ENCODE measurements around the gene HBE1. TPM values are rescaled to one million over a fixed set of nuclear protein-coding genes. Genes with fewer than 3 reads are reported as not detected.
A peak's percentile ranks its signal among the peaks of the same experiment; 100 is the strongest.
"Not testable (repeated sequence)": the region's sequence is repeated elsewhere in the genome, so short reads cannot be mapped to it uniquely, and the experiment has no call there.

Gene HBE1
- total RNA-seq, 5 donors from 2014 or later (not counting 1 experiment from before 2014, with no cell fraction given), result 3.1 to 3.2 (median 3.2) TPM; not detected in 2

DNA sequence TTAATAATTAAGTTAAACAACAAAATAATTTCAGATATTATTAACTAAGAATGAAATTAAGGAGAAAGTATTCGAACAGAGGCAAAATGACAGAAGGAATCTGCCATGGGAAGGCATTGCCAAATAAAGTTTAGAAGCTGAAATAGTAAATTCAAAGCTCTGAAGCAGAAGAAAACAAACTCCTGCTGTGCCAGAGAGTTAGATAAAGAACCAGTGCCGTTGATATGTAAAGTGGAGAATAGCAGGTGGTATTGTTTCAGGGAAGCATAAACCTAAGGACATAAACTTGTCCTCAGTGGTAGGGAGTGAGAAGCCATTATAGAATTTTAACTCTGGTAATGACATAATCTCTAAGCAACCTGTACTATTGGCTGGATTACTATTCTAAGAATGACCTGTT is 12.4 kb downstream of the HBE1 start:
- H3K9me3 Mint-ChIP-seq, result peaks cover 0 to 8% (median 5%) of the 10 kb centered on the region in 3 donors
- POLR2A ChIA-PET, result no interaction called here

DNA sequence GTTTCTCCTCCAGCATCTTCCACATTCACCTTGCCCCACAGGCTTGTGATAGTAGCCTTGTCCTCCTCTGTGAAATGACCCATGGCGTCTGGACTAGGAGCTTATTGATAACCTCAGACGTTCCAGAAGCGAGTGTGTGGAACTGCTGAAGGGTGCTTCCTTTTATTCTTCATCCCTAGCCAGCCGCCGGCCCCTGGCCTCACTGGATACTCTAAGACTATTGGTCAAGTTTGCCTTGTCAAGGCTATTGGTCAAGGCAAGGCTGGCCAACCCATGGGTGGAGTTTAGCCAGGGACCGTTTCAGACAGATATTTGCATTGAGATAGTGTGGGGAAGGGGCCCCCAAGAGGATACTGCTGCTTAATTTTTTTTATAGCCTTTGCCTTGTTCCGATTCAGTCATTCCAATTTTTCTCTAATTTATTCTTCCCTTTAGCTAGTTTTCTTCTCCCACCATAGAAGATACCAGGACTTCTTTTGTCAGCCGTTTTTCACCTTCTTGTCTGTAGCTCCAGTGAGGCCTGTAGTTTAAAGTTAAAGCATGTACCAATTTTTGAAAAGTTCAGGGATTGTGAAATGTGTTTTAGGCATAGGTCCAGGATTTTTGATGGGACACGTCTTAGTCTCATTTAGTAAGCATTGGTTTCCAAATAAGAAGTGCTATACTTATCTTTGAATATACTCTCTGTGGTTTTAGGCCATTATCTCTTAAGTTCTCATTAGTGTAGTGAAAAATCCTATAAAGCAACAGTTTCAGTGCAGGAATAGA is 14.9 kb downstream of the HBE1 start, which contains the start of gene HBG2:
TSS of gene HBG2 (minus strand) at position 136 of the 768 bp plus-strand sequence. CDS start at position 83, 53 bp downstream.
- H3K27ac ChIP-seq (ENCODE audit: low read length); CTCF ChIA-PET; ATAC-seq (replicated peaks in 1 of 4); H3K9me3 Mint-ChIP-seq; POLR2A ChIA-PET; H3K27ac Mint-ChIP-seq; H3K9me3 ChIP-seq; H3K36me3 Mint-ChIP-seq; H3K4me3 Mint-ChIP-seq; H3K4me1 ChIP-seq (ENCODE audit: control insufficient read depth in 1 of 2, extremely low read depth in 1 of 2, insufficient read depth in 2 of 2, low read length in 2 of 2); H3K36me3 ChIP-seq (ENCODE audit: control insufficient read depth in 2 of 2, extremely low read depth in 1 of 2, insufficient read depth in 1 of 2, low read length in 1 of 2); H3K4me3 ChIP-seq (ENCODE audit: control insufficient read depth in 1 of 2, extremely low read depth in 1 of 2, low read length in 1 of 2); DNase-seq; H3K4me1 Mint-ChIP-seq; H3K27me3 ChIP-seq (replicated peaks in 1 of 2; ENCODE audit: control insufficient read depth in 2 of 2, extremely low read depth in 1 of 2, insufficient read depth in 2 of 2, low read length in 1 of 2): not testable (repeated sequence)
- peaks cover 3 to 22% of the 10 kb centered on the region in 2 donors for H3K27me3 Mint-ChIP-seq
- no CpG with 5 or more reads among the region's 9 CpGs for WGBS (ENCODE audit: insufficient coverage)

More for the DNA sequence above, 12.4 kb downstream of the HBE1 start:
- Histone ChIP-seq H3K27ac (ENCODE audit: low read length) (no peak overlapping the region), H3K27me3 (replicated peaks in 1 of 2; ENCODE audit: control insufficient read depth in 2 of 2, extremely low read depth in 1 of 2, insufficient read depth in 2 of 2, low read length in 1 of 2) (peaks cover 0 to 8% of the 10 kb centered on the region in 2 experiments), H3K36me3 (ENCODE audit: control insufficient read depth in 2 of 2, extremely low read depth in 1 of 2, insufficient read depth in 1 of 2, low read length in 1 of 2) (no peaks in the 10 kb centered on the region), H3K9me3 (no peaks in the 10 kb centered on the region), H3K4me1 (ENCODE audit: control insufficient read depth in 1 of 2, extremely low read depth in 1 of 2, insufficient read depth in 2 of 2, low read length in 2 of 2) (no peaks in the 10 kb centered on the region), H3K4me3 (ENCODE audit: control insufficient read depth in 1 of 2, extremely low read depth in 1 of 2, low read length in 1 of 2) (no peak overlapping the region)
- Mint-ChIP-seq H3K27me3 (peaks cover 3 to 22% of the 10 kb centered on the region in 2 donors), H3K4me1 (no peaks in the 10 kb centered on the region), H3K36me3 (no peaks in the 10 kb centered on the region), H3K27ac (no peak overlapping the region), H3K4me3 (no peak overlapping the region)
- ATAC-seq (replicated peaks in 1 of 4) (no peak), DNase-seq (no peak)
- no CpG with 5 or more reads among the region's 2 CpGs for WGBS (ENCODE audit: insufficient coverage)
- CTCF ChIA-PET, result no interaction called here

DNA sequence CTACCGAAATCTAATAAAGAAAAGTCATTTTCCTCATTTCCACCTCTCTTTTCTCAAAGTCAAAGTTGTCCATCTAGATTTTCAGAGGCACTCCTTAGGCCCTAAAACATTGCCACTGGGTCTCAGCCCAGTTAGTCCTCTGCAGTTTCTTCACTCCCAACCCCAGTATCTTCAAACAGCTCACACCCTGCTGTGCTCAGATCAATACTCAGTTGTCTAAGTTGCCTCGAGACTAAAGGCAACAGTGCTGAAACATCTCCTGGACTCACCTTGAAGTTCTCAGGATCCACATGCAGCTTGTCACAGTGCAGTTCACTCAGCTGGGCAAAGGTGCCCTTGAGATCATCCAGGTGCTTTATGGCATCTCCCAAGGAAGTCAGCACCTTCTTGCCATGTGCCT is 15.7 kb downstream of the HBE1 start:
- H3K9me3 Mint-ChIP-seq; H3K36me3 Mint-ChIP-seq; H3K27ac Mint-ChIP-seq; H3K4me3 Mint-ChIP-seq; H3K36me3 ChIP-seq (ENCODE audit: control insufficient read depth in 2 of 2, extremely low read depth in 1 of 2, insufficient read depth in 1 of 2, low read length in 1 of 2); DNase-seq; H3K4me3 ChIP-seq (ENCODE audit: control insufficient read depth in 1 of 2, extremely low read depth in 1 of 2, low read length in 1 of 2); CTCF ChIA-PET; H3K4me1 ChIP-seq (ENCODE audit: control insufficient read depth in 1 of 2, extremely low read depth in 1 of 2, insufficient read depth in 2 of 2, low read length in 2 of 2); H3K27ac ChIP-seq (ENCODE audit: low read length); H3K27me3 ChIP-seq (replicated peaks in 1 of 2; ENCODE audit: control insufficient read depth in 2 of 2, extremely low read depth in 1 of 2, insufficient read depth in 2 of 2, low read length in 1 of 2); H3K9me3 ChIP-seq; POLR2A ChIA-PET; H3K4me1 Mint-ChIP-seq: not testable (repeated sequence)
- peaks cover 3 to 22% of the 10 kb centered on the region in 2 donors for H3K27me3 Mint-ChIP-seq
- ATAC-seq (replicated peaks in 1 of 4), result peak in 1 of 4 experiments; percentile 15
- 90% methylated on average over 2 of the region's 2 CpGs for WGBS (ENCODE audit: insufficient coverage)

DNA sequence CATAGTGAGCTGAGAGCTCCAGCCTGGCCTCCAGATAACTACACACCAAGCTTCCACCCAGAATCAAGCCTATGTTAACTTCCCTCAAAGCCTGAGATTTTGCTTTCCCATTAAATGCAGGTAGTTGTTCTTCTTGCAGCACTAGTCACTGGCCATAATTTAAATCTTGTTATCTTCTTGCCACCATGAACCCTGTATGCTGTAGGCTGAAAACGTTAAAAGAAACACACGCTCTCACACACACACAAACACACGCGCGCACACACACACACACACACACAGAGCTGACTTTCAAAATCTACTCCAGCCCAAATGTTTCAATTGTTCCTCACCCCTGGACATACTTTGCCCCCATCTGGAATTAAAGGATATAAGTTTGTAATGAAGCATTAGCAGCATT is 16.3 kb downstream of the HBE1 start:
- POLR2A ChIA-PET; ATAC-seq (replicated peaks in 1 of 4); H3K36me3 Mint-ChIP-seq; DNase-seq; H3K4me1 Mint-ChIP-seq; CTCF ChIA-PET; H3K27ac ChIP-seq (ENCODE audit: low read length); H3K9me3 Mint-ChIP-seq; H3K27me3 ChIP-seq (replicated peaks in 1 of 2; ENCODE audit: control insufficient read depth in 2 of 2, extremely low read depth in 1 of 2, insufficient read depth in 2 of 2, low read length in 1 of 2); H3K9me3 ChIP-seq; H3K36me3 ChIP-seq (ENCODE audit: control insufficient read depth in 2 of 2, extremely low read depth in 1 of 2, insufficient read depth in 1 of 2, low read length in 1 of 2); H3K4me1 ChIP-seq (ENCODE audit: control insufficient read depth in 1 of 2, extremely low read depth in 1 of 2, insufficient read depth in 2 of 2, low read length in 2 of 2); H3K4me3 Mint-ChIP-seq; H3K4me3 ChIP-seq (ENCODE audit: control insufficient read depth in 1 of 2, extremely low read depth in 1 of 2, low read length in 1 of 2); H3K27ac Mint-ChIP-seq: not testable (repeated sequence)
- H3K27me3 Mint-ChIP-seq, result peaks cover 3 to 22% of the 10 kb centered on the region in 2 donors
- no CpG with 5 or more reads among the region's 5 CpGs for WGBS (ENCODE audit: insufficient coverage)

DNA sequence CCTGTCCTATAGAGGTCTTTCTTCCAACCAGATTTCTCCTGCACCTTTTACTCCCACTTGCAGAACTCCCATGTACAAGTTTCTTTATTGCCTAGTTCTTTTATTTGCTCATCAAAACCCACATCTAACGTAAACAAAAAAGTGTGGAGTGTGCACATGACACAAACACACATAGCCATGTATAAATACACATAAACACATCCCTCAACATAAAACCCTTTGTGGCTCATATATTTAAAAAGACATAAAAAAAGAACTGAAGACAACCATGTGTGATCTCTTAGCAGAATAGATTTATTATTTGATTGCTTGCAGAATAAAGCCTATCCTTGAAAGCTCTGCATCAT is 16.9 kb downstream of the HBE1 start:
- H3K4me1 ChIP-seq (ENCODE audit: control insufficient read depth in 1 of 2, extremely low read depth in 1 of 2, insufficient read depth in 2 of 2, low read length in 2 of 2), result no peaks in the 10 kb centered on the region
- no peak overlapping the region for H3K27ac ChIP-seq (ENCODE audit: low read length)
- H3K9me3 ChIP-seq, result no peaks in the 10 kb centered on the region
- no peaks in the 10 kb centered on the region for H3K27me3 ChIP-seq (replicated peaks in 1 of 2; ENCODE audit: control insufficient read depth in 2 of 2, extremely low read depth in 1 of 2, insufficient read depth in 2 of 2, low read length in 1 of 2)
- no peak for DNase-seq
- no peak for ATAC-seq (replicated peaks in 1 of 4)
- H3K4me3 ChIP-seq (ENCODE audit: control insufficient read depth in 1 of 2, extremely low read depth in 1 of 2, low read length in 1 of 2), result no peak overlapping the region
- H3K27ac Mint-ChIP-seq, result no peak overlapping the region
- ChIA-PET POLR2A (no interaction called here), CTCF (no interaction called here)
- WGBS (ENCODE audit: insufficient coverage), result no CpG with 5 or more reads among the region's 1 CpG
- H3K36me3 Mint-ChIP-seq, result no peaks in the 10 kb centered on the region
- peaks cover 3 to 20% of the 10 kb centered on the region in 2 donors for H3K27me3 Mint-ChIP-seq
- no peaks in the 10 kb centered on the region for H3K4me1 Mint-ChIP-seq
- peaks cover 0 to 3% (median 0%) of the 10 kb centered on the region in 3 donors for H3K9me3 Mint-ChIP-seq
- H3K4me3 Mint-ChIP-seq, result no peak overlapping the region
- no peaks in the 10 kb centered on the region for H3K36me3 ChIP-seq (ENCODE audit: control insufficient read depth in 2 of 2, extremely low read depth in 1 of 2, insufficient read depth in 1 of 2, low read length in 1 of 2)

DNA sequence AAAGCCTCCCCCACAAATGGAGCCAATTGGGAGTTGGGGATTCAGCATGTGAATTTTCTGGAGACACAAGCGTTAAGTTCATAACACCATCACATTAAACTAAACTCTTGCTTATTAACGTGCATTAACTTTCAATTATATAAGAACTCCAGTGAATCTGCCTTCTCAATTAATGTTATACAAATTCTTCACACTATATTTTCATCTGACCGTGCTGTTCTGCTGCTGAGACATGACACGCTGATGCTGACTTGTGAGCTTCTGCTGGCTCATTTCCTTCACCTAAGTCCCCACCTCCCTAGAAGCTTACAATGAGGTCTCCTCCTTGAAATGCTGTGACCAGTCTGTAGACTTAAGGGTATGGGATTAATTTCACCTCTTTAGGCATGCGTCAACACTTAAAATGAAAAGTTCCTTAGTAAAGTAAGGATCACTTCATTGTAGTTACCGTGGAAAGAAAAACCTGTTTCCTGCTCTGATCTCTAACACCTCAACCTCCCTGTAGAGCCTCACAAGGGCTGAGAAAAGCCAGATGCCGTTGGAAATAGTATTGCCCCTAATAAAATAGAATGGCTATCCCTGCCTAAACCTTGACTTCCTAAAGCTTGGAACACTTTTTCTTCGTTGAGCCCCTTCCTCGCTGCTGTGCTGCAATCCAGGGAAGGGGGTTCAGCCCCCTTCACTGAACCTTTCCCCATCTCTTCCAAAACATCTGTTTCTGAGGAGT is 17.4 kb downstream of the HBE1 start:
- Histone ChIP-seq H3K4me1 (ENCODE audit: control insufficient read depth in 1 of 2, extremely low read depth in 1 of 2, insufficient read depth in 2 of 2, low read length in 2 of 2) (no peaks in the 10 kb centered on the region), H3K36me3 (ENCODE audit: control insufficient read depth in 2 of 2, extremely low read depth in 1 of 2, insufficient read depth in 1 of 2, low read length in 1 of 2) (no peaks in the 10 kb centered on the region), H3K27me3 (replicated peaks in 1 of 2; ENCODE audit: control insufficient read depth in 2 of 2, extremely low read depth in 1 of 2, insufficient read depth in 2 of 2, low read length in 1 of 2) (no peaks in the 10 kb centered on the region), H3K9me3 (no peaks in the 10 kb centered on the region), H3K4me3 (ENCODE audit: control insufficient read depth in 1 of 2, extremely low read depth in 1 of 2, low read length in 1 of 2) (no peak overlapping the region), H3K27ac (ENCODE audit: low read length) (no peak overlapping the region)
- 96% methylated on average over 4 of the region's 9 CpGs for WGBS (ENCODE audit: insufficient coverage)
- ATAC-seq (replicated peaks in 1 of 4), result no peak
- H3K4me3 Mint-ChIP-seq, result no peak overlapping the region
- no peaks in the 10 kb centered on the region for H3K9me3 Mint-ChIP-seq
- DNase-seq, result no peak
- no peaks in the 10 kb centered on the region for H3K36me3 Mint-ChIP-seq
- H3K27ac Mint-ChIP-seq, result no peak overlapping the region
- H3K4me1 Mint-ChIP-seq, result no peaks in the 10 kb centered on the region
- CTCF ChIA-PET, result no interaction called here
- H3K27me3 Mint-ChIP-seq, result peaks cover 0 to 16% of the 10 kb centered on the region in 2 donors
- POLR2A ChIA-PET, result no interaction called here
